HT1080 (cell line): ENCODE data around the gene DLGAP1. TPM values are rescaled to one million over a fixed set of nuclear protein-coding genes. Genes with fewer than 3 reads are reported as not detected.

ENCODE experiments used
- DNase-seq: peaks from one replicate; pipeline ENCODE4 v3.0.0-alpha.2; 2015; ENCODE audit warnings: low read depth
- total RNA-seq: library from RNA; depleted of rRNA; stranded (reverse); fragments of >200 nt; shearing (Covaris generic); gene quantifications from 2 replicates; pipeline ENCODE4 v1.2.3, GENCODE V29; 2014

DLGAP1 gene
- total RNA-seq, 1 experiment from 2014 or later: not detected

DNA sequence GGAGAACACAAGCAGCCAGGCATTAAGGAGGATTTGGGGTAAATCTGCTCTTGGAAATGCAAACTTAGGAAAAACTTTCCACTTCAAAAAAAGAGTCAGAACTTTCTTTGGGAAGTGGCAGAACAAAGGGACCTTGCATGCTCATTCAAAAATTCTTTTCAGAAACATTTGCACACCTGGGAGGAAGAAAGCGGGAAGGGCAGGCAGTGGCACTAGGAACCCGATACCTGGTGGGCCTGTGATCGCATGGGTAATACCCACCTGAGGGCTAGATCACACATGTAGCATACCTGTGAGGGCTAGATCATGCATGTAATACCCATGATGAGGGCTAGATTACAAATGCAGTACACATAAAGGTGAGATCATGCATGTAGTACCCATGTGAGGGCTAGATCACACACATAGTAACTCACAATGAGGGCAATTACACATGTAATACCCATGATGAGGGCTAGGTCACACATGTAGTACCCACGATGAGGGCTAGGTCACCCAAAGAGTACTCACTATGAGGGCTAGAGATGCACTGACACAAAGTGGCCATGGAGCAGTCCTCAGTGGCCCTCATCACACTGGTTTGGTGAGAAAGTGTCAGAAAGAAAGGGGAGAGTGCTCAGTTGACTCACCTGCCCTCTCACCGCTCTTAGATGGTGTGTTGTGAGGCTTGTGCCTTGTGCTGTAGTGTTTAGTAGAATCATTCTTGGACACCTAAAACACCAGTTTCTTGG is 212.5 kb downstream of the DLGAP1 start:
- DNase-seq: no peak

DNA sequence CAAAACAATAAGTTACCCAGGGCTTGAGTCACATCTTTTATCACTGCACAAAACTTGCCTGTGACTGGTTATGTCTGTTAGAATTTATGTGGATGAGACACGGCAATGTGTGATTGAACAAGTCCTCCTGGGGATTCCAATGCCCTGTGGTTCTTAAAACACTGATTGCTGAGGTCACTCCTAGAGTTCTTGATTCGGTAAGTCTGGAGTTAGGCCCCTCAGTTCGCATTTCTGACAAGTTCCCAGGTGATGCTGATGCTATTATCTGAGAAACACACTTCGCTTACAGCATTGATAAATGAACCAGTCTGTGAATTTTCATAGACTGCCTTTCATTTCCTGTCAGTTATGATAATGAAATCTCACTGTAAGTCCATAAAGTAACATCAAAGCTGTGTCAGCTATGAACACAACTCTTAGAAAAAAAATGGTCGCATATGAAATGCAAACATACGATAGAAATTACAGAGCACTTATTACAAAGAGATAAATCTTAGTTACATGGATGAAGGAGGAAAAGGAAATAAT is 214.0 kb downstream of the DLGAP1 start:
- DNase-seq: no peak

DNA sequence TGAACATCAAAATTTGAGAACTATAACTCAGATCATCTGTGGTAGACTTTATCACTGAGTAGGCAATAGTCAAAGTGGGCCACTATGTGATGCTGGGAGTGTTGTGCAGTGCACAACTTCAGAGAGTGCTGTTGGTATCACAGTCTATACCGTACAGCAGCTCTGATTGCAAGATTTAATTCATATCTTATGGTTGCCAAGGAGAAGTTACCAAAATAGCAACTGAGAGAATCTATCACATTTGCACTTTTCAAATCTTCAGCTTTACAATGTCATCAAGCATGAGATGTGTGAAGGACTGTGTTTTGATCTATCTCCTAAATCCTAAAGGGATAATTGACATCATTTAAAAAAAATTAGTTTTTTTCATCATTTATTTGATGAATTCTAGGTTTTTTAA is 216.1 kb downstream of the DLGAP1 start:
- no peak for DNase-seq

DNA sequence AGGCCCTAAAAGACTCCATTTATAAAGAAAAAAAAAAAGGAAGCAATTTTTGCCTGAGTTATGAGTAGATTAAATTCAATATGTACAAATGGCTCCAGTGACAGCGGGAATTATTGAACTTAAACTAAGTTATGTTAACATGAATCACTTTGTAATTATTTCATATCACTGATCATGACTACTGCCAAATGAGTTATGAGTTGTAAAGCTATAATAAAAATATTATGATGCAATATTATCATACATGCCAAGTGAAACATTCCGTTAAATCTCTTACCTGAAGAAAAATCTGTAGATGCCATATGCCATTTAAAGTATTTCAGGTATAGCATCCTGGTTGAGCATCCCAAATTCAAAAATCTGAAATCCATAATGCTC is 217.5 kb downstream of the DLGAP1 start:
- DNase-seq: no peak

DNA sequence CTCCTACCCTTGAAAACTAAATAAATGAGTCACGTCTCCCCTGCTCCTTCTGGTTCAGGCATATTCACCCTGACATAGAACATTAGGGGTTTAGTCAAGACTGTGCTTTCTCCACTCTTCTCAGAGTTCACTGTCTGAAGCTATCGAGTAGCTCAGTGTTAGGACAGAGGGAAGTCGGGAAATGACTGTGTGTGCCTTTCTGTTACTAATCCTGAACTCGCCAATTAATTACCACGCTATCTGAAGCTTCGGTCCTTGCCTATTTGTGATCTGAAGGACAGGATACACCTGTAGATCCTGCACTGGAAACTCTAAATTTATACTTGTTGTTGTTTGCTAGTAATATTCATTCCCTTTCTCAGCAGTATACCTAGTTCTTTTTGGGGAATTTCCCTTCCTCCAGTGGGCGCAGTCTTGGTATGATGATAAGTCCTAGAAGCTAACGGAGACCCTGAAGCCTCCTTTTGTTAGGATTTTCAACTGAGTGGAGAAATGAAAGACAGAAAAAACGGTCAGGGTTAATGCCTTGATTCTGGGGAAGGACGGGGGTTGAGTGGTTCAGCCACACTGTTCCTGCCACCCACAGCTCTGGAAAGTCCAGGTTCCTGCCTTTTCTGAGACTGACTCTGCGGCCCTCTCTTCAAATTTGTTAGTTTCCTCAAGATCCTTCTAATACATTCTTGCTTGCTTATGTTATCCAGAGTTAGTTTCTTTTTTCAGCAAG is 218.0 kb downstream of the DLGAP1 start:
- DNase-seq: no peak

DNA sequence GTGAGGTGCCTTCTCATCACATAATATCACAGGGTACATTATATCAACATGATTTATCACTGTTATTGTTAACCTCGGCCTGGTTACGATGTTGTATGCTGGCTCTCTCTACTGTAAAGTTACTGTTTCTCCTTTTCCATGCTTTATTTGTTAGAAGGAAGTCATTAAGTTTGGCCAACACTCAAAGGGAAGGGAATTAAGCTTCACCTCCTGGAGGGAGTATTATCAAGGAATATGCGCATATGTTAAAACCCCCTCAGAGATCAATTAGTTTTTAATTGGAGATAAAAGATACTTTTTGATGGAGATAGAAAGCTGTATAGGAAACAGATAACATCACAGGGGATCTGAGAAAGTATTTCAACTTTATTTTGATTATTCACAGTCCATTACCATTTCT is 221.6 kb downstream of the DLGAP1 start:
- DNase-seq: no peak

DNA sequence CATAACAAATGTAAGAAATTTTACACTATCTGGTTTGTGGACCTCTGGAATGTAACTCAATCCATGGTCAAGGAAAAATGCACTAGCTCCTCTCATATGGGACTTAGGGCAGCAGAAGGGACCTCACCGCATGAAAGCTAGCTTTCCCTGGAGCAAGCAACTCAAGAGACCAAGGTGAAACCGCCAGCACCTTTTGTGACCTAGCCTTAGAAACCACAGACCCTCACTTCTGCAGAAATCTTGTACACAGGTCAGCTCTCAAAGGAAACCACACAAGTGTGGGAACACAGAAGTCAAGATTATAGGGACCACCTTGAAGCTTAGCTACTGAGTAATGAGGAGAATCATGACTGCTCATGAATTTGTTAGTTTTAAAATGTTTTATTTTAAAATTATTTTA is 222.5 kb downstream of the DLGAP1 start:
- DNase-seq: no peak

DNA sequence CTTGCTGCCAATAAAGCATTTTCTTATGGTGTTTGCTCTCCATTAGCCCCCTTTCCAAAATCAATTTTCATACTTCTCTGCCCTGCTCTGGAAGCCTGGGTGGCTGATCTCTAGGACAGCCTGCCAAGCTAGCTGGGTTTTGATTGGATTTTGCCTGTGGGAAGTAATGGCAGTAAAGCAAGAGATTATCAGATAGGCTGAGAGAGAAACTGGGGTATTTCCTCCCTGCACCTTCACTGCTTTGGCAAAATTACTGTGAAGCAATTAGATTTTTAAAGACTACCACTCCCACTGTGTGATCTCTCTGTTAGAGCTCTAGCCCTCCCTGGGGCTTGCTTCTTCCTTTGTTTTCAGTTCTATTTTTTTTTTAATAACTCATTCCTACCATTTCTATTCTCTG is 223.8 kb downstream of the DLGAP1 start:
- no peak for DNase-seq

DNA sequence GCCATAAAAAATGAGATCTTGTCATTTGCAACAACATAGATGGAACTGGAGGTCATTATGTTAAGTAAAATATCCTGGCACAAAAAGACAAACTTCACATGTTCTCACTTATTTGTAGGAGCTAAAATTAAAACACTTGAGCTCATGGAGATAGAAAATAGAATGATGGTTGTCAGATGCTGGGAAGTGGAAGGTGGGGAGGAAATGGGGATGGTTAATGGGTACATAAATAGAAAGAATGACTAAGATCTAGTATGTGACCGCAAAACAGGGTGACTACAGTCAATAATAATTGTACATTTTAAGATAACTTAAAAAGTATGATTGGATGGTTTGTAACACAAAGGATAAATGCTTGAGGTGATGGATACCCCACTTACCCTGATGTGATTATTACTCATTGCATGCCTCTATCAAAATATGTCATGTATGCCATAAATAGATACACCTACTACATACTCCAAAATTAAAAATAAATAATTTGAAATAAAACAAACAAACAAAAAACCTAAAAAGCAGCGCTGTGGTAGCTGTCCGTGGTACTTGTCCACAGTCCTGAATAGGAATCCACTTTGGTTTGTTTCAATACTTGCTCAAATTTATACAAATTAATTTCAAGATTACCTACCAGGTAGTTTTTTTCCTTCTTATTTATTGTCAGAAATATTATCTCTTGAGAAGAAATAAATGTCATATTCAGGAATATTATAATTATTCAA is 224.5 kb downstream of the DLGAP1 start:
- DNase-seq: no peak

DNA sequence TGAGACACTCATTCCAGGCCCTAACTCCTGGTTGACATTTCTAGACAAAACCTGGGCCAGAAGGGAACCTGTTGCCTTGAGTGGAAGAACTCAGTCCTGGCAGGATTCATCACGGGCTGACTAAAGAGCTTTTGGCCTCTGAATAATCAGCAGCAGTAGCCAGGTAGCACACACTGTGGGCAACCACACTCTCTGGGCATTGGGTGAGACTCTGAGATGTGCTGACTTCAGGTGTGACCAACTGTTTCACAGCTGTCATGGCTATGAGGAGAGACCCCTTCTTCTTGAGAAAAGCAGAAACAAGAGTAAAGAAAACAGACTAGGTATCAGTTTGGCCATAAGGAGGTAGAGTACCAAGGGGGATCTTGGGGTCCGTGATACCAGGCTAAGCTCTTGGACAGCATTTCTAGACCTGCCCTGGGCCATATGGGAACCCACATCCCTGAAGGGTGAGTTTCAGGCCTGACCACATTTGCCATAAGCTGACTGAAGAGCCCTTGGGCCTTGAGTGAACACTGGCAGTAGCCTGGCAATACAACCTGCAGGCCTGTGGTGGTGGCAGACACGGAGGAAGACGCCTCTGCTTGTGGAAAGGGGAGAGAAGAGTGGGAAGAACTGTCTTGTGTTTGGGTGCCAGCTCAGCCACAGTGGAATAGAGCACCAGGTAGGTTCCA is 230.9 kb downstream of the DLGAP1 start:
- DNase-seq: no peak

DNA sequence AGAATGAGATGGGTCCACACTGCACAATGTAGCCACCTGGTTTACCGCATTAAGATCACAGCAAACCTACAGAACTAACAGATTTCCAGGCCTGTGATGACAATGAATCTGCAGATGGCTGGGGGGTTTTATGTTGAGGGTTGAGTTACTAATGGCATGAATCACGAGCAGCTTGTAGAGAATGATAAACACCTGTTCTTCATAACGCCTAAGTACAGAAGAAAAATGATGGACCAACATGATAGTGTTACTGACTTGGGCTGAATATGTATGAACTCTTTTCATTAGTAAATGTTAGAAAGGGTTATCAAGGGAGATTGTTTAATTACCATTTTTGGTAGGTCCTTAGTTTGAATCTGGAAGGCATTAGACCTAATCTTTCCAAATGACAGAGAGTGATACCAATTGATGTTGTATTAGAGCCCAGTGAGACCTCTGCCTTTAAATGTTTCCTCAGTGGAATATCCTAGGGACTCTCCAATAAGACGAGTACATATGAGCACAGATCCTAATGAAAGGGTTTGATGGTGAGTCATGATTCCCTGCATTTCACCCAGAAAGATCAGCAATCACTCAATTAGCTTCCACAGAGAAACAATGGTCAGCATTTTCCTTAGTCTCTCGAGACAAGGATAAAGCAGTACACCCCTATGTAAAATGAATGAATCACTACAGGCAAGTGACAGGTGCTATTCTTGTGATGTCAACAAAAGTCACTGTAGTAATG is 243.8 kb downstream of the DLGAP1 start:
- no peak for DNase-seq

DNA sequence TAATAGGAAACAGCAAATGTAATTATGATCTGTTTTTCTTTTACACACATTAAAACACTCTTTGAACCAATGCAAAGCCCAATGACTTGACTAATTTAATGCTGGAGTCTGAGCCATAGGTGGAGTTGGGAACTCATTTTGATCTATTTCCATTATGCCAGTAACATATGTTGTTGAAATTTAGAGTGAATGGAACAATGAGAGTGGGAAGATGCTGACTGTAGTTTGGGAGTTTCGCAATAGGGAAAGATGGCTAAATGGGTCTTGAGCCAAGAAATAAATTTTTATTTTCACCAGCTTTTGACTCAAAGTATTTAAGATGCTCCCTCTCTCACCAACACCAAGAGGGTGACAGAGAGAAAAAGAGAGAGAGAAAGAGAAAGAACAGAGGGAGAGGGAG is 246.7 kb downstream of the DLGAP1 start:
- no peak for DNase-seq

DNA sequence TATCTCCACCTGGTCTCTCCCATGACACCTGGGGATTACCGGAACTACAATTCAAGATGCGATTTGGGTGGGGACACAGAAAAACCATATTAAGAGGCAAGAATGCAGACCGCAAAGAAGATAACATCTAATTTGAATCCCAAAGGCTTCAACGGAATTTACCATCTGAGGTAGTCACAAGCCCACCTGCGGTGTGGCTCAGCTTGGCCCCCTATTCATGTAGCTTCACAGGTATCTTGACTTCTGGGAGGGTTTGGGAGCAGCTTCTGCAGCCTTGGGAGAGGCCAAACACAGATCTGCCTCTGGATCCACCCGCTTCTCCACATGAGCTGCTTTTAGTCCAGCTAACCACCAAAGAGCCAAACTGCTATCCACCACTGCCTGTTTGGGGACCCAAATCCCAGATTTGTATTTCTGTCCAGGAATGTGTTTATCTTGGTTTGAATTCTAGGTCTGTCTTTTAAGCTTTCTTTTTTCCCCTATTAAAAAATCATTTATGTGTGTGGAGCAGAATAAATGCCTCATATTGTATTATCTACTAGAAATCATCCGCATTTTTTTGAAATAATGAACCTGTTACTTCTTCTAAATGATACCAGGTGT is 247.6 kb downstream of the DLGAP1 start:
- DNase-seq: no peak

DNA sequence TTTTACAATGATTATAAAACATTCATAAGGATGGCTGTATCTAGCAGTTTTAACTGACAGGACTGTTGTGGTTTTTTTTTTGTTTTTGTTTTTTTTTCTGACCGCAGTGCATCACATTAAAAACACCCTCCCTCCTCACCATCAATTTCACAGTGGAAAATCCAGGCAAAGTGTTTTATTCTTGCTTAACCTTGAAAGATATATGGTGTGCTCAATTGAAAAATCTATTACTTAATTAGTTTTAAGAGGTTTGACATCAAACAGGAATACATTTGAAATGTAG is 250.7 kb downstream of the DLGAP1 start:
- no peak for DNase-seq

DNA sequence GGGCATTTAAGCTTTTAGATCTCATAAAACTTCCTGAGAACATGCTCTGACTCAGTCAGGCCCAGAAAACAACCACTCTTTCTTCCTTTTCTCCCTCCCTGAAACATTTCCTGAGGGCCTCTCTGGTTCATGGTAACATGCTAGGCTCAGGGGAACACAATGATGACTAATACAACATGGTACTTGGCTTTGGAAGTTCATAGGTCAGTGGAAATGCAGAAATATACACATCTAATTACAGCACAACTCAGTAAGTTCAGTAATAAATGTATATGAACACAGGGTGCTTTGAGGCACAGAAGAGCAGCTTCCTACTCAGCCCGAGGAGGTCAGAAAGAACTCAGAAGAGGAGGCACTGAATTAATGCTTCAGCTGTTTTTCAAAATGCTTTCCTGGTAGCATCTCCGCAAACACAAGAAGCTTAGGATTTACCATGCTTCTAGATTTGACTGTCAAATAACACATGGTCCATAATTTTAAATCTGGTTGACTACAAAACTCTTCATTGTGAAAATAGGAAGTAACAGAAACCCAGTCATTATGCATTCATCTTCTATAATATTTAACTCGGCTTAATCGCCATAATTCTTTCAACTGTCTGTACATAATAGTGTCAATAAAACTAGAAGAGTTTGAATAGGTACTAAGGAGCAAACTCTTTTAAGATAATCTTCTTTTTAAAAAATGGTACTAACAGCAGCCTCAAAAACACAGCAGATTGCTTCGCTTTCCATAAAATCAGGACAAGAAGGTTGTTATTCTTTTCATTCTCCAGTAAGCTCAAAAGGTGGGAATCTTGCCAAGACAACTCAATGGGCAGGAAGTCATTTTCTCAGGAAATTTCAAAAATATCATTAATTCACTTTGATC is 251.3 kb downstream of the DLGAP1 start:
- DNase-seq: peak; percentile 12

DNA sequence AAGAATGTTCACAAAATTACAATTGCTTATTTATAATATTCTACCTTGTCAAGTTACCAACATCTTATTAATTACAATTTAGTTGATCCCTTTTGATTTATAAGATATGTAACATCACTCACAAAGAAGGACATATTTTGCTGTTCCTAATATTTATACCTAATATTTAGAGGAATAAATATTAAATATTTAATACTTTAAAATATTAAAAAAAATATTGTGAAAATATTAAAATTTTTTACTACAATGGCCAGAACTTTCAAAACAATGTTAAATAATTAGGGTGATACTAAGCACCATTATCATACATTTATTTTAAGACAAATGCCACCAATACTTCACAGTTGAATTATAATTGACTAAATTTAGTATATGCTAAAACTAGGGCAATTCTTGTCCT is 254.7 kb downstream of the DLGAP1 start:
- no peak for DNase-seq

DNA sequence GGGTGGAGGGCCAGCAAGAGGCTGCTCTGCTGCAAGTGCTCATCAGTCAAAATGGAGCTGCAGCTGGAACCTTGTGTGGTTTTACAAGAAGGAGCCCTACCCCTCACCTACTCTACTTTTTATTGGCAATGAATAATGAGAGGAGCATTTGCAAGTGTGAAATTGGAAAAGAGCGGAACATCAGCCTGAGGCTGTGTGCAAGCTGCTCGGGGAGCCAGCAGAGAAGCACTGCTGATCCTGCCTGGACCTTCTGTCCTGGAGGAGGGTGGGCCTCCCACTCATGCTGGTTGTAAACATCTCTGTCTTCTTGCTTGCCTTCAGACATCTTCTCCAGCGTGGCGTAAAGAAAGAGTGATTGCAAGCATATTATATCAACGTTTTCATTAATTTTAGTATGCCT is 256.2 kb downstream of the DLGAP1 start:
- no peak for DNase-seq

DNA sequence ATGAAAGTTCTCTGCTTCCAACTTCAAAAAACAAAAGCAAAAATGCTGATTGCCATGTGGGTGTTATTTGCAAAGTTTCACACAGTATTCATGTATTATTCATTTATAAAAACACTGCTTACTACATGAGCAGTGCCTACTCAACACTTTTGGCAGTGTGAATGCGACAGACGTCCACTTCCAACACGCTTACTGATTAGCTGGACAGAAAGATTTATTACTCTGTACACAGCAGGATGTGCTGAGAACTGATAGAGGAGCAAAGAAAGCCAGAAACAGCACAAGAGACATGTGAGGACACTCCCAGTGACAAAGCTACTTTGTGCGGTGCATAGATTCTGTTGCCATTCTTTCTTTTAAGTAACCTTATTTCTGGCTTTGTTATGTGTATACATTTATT is 258.8 kb downstream of the DLGAP1 start:
- no peak for DNase-seq

DNA sequence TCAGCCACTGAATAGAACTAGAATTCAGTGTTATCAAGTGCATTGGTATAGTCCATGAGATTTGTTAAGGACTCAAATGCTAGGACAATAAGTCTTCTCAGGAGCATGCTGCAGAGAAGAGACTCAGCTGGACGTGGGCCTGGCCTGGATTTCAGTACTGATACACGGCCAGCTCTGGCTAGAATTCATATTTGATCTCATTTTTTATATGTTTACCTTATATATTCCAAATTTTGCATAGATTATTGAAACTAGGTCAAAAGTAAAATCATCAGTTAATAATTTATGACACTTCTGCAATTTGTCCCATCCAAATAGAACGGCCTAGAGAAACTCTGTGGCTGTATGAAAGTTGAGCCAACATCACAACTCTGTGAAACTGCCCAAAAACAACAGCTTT is 262.0 kb downstream of the DLGAP1 start:
- DNase-seq: no peak
